Effector CD8-positive, alpha-beta T cell (primary cell): ENCODE data around the gene POMP.
"Not testable (repeated sequence)": the region's sequence is repeated elsewhere in the genome, so short reads cannot be mapped to it uniquely, and the experiment has no call there.

Experiments
- DNase-seq: peaks from one replicate; lab custom pipeline; 2025; lab: John Stamatoyannopoulos, UW

Gene POMP

DNA sequence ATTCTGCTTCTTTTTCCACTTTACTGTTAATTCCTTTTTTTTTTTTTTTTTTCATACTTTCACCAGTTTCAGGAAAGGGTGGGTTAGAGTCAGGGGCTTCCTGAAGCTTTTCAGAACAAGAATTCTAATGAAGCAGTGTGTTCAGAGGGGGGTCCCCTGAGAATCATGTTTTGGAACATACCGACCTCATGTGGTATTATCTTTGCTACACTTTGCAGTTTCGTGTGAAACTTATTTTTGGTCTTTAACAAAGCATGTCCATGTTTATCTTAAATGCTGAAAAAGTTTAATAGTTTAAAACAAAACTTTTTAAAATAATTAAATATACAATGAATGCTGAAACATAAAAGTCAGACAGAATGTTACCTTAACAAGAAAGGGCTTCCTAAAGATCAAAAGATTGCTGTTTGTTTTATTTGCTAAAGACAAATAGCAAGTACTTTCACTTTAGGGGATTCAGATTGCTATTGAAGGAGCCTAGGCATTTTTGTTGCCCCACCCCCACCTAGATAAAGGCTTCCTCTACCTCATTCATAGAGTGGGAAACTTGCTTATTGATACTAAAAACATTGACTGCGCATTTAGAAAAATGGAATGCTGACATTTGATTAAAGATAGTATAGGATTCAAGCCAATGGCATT, 21.1 kb upstream of the POMP start:
- no peak for DNase-seq

DNA sequence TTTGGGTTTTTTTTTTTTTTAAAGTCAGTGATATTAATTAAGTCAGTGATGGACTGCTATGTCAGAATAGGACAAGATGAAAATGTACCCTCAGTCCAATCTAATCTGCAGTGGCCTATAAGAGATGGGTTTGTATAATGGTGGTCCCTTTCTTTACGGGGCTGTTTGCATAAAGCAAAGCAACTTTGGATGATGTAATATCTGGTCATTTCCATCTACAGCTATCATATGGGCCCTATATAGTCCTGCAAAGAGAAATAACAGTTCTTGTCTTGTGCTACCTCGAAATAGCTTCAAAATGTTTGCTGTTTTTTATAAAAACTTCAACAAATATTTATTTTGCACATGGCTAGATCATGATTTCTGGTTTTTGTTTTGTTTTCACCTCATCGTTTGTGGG, 20.2 kb upstream of the POMP start:
- no peak for DNase-seq

DNA sequence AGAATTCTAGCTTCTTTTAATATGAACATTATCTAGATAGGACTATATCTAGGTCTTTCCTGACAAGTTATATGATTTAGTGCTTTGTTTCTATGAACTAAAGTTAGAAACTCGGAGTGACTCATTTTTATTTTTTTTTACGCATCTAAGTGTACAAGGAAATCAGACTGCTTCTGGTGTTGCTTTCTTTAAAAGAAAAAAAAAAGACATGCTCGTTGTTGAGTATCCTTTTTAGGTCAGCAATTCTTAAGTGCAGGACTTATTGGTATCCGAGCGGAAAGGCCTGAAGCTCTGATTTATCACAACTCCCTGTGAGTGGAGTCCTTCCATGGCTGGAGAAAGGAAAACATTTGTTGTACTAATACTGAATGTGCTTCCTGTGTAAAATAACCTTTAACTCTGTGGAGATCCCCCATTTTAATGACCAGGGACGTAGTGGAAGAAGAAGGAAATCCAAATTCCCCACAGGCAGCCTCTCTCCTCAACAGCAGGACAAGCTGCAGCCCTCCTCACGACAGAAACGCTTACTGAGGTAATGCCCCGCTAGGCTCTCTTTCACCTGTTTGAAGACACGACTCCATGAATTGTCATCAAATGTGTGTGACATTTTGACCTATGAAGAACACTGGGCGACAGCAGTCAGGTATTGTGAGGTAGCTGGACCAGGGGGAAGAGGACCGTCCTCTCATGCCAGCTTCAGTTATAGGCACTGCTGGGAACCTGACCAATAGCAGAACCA, 17.9 kb upstream of the POMP start:
- DNase-seq, result no peak

DNA sequence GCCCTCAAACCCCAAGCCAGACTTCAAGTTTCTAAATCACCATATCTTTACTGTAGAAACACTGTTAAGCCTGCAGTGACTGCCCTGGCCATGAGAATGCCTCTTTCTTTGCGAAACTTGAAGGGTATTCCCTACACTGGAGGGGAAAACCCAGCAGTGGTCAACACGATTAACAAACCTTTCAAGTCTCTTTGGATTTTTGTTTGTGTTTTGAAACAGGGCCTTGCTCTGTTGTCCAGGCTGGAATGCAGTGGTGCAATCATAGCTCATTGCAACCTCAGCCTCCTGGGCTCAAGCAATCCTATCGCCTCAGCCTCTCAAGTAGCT, 17.4 kb upstream of the POMP start:
- no peak for DNase-seq

DNA sequence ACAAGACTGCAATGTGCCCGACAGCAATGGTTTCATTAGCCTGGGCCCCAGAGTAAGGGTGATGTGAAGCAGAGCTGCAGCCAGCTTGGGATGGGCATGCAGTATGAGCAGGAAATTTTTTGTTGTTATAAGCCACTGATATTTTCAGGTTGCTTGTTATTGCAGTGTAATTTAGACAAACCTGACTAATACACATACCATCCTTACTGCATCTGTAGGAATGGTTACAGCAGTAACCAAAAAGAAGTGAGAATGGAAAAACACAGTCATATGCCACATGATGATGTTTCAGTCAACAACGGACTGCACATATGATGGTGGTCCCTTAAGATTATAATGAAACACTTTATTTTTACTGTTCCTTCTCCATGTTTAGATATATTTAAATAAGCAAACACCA, 8.6 kb upstream of the POMP start:
- no peak for DNase-seq

DNA sequence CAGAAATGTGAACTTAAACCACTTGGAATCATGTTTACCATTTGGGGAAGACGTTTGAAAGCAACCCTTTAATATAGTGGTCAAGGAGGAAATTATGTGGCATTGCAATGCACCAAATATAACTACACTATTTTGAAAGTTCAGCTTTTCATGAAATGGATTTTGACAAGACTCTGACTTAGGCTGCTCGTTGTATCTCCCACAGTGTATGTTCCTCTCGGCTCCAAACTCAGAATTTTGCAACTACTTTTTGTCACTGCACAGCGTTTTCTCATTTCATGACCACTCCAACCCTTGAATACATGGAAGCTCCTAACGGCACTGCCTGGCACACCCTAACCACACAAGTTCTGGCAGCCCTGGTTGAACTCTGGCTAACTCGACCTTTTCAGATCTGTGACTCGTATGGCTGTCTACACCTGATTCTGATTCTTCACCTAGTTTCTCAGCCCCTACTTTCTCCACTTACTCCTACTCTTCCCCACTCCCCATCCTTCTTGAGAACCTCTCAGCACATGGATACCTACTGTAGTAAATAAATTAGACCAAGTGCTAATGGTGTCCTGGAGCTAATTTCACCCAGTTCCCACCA, 7.0 kb upstream of the POMP start:
- no peak for DNase-seq

DNA sequence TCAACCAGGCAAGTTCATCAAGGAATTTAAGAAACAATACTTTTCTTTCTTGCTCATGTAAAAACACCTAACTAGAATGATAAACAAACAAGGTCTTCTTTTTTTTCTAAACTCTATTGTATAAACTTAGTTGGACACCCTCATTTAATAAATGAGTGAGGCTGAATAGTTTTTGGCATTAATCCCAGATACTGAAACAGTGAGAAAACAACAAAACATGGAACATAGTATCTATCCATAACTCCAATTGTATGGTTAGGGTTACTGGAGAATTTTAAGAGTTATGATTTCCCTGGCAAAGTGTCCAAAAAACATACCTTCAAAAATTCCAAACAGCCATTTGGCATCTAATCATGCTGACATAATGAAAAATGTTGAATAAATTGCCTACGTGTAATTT, 5.8 kb upstream of the POMP start:
- no peak for DNase-seq

DNA sequence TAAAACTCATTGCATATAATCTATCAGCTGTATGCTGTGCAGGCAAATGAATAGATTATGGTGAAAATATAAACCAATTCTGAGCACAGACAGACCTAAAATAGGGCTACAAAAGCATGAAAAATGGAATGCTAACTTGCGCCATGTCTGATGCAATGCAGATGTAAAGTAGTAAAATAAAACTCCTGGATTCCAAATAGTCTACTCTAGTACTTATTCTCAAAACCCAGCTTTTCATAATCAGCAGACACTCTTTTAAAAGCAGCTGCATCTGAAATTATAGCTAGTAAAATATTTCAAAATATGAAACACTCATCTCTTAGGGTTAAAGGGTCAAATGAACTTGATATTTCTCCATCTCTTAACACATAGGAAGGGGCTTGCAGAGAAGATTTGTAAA, 4.7 kb upstream of the POMP start:
- DNase-seq, result no peak

DNA sequence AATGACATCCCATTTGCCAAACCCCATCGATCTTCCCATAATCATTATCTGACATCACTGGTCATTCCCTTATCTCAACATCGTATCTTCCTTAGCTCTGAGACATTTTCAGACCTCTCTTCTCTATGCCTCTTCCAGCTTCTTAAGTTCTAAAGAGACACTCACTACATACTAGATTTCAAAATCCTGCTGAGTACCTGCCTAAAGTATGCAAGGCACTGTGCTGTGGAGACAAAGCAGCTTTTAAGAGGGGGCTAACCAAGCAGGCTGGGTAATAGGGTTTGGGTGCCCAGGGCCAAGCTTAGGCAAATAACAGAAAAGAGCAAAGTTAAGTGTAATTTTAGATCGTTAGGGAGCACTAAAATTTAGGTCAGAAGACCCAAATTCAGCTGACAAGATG, 3.4 kb upstream of the POMP start:
- DNase-seq, result no peak

DNA sequence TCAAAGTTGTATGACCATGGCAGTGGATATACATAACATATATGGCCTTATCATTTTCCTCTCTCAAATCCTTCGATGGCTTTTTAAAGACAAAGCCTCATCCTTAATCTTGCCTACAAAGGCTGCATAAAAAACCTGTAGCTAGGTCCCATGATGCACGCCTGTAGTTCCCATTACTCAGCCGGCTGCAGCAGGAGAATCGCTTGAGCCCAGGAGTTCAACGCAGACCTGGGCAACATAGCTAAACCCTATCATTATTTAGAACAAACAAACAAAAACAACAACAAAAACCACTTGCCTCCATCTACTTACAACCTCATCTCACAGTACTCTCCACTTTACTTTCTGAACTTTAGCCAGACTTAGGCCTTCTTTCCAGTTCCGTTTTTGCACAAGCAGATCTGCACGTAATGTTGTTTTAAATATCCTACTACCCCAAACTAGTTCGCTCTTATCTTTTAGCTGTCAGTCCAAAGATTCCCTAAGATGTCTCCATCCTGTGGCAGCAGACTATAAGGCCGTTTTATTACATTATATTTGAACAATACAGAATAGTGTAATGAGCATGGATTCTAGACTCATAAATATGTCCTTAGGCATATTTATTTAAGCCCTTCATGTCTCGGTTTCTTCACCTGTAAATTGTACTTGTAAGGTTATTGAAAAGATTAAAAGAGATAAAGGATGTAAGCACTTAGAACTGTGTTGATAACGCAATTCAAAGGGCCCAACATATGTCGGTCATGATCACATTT, 969 bp upstream of the POMP start:
- no peak for DNase-seq

DNA sequence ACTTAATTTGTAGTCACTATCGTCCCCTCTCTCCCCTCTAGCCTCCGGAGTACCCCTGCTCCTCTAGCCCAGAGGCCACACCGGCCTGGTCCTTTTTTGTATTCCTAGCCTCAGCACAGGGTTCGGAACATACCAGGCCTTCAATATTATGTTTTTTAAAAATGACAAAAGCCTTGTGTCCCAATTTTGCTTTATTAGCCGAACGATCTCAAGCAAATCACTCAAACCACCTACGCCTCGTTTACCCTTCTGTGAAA, 463 bp upstream of the POMP start:
- no peak for DNase-seq

DNA sequence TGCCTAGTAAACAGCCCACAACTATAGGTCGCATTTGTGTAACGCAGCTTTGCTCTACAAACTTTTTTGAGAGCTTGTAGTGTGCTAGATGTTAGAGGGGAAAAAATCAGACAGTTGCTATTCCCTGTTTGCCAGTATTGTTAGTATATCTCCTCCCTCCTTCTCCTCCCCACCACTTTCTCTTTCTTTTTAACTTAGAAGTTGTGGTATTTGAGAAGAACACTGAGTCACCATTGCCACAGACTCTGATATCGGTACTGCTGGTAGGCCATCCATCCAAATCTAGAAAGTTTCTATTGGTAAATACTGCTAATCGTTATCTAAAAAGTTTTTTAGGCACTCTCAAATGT, 666 bp downstream of the POMP start:
- no peak for DNase-seq

DNA sequence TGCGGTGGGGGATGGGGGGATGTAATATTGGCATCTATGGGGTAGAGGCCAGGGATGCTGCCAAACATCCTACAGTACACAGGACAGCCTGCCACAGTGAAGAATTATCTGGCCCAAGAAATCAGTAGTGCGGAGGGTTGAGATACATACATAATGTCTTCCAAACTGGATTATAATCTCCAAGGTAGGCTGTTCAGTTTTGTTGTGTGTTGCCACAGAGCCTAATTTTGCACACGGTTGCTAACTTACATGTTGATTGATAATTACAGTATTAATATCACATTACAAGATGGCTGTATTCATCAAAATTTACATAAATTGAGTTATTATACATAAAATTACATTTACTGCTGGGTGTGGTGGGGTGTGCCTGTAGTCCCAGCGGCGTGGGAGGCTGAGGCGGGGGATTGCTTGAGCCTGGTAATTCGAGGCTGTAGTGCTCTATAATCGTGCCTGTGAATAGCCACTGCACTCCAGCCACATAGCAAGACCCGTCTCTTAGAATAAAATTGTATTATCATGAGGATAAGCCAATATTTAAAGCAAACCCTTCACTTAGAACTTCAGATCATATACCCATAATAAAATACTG, 8.1 kb downstream of the POMP start:
- no peak for DNase-seq

DNA sequence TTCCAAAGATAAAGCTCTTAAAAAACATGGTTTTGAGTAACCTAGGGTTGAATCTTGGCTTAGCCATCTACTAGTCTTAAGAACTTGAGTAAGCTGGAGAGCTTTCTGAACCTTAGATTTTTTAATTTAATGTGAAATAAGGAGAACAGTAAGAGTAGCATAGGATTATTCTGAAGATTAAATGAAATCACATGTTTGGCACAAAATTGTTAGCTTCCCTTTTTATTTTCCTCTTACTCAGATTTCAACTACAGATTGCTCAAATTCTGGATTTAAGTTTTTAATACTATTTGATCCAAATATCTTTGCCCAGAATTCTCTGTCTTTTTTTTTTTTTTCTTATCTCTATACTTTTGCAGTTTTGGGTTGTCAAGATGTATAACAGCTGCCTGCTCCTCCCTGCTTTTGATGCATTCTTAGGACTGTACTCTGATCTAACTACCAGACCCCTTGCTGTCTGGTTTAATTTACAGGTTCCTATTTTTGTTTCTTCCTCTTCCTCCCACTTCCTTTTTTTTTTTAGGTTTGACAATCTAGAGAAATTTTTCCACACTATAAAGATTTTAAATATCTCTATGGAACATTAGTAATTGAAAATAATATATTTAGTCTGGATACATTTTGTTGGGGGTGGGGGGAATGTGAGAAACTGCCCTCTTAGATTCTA, 12.3 kb downstream of the POMP start:
- no peak for DNase-seq

DNA sequence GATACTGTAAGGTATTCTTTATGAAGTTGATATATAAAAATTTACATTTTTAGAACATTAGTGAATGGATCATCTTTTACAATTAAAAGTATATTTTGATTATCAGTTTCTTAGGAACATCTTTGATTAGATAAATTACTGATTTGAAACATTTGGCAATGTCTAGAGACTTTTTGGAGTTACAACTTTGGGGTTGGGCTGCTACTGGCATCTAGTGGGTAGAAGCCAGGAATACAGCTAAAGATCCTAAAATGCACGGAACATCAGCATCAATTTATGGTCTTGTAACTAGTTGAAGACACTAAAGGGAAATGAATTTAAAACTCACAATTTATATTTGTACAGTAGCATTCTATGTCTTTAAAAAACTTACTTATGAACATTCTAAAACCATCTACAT, 19.9 kb downstream of the POMP start:
- DNase-seq, result no peak

DNA sequence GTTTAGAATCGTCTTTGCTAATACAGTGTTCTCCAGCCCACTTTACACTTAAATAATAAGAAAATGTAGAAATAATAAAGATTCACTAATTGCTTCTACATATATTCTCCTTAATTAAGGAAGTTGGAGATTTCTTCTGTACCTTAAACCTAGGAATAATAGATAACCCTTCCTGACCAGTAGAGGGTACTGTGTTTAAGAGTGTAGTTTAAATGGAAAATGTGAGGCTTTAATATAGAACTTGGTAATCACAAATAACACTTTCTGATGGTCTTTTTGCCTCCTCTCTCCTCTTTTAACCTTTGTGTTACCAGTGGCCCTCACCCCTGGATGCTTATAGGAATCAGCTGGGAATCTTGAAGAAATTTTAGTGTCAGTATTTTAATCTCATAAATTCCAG, 20.7 kb downstream of the POMP start:
- DNase-seq, result no peak

DNA sequence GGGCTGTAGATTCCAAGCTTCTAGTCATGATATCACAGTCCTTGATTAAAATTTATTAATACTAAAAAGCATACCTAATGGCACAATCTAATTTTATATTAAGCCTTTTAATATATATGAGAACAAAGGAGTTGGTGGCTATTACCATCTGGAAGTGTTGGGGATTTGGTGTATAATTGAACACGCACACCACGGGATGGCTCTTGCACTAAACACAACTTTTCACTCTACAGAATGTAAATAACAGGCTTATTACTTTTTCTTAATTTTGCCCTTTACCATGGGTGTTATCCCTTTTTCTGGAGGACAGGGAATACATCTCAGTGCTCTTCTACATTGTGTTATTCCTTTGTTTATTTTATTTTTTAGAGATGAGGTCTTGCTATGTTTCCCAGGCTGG, 21.6 kb downstream of the POMP start:
- no peak for DNase-seq

DNA sequence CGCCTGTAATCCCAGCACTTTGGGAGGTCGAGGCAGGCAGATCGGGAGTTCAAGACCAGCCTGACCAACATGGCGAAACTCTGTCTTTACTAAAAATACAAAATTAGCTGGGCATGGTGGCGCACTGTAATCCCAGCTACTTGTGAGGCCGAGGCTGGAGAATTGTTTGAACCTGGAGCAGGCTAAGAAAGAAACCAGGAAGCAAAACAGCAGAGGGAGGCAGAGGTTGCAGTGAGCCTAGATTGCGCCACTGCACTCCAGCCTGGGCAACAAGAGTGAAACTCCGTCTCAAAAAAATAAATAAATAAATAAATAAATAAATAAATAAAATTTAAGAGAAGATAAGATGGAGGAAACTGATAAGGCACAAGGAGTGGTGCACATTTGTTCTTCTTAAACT, 24.2 kb downstream of the POMP start:
- not testable (repeated sequence) for DNase-seq

DNA sequence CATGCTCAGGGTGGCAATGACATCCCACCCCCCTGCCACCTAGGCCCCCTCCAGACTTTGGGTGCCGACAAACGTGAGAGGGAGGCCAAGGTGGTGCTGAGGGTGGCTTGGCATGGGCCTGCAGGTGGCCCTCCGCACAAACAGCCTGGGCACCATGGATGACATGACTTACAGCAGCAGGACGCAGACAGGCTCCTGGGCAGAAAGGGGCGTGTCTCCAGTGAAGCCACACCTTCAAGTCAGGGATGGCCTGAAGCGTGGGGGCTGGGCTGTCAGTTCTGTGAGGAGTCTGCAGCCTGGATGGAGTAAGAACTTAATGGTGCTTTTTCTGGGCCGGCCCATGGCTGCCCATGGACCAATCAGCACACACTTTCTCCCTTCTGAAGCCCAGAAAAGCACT, 25.3 kb downstream of the POMP start:
- DNase-seq, result no peak

DNA sequence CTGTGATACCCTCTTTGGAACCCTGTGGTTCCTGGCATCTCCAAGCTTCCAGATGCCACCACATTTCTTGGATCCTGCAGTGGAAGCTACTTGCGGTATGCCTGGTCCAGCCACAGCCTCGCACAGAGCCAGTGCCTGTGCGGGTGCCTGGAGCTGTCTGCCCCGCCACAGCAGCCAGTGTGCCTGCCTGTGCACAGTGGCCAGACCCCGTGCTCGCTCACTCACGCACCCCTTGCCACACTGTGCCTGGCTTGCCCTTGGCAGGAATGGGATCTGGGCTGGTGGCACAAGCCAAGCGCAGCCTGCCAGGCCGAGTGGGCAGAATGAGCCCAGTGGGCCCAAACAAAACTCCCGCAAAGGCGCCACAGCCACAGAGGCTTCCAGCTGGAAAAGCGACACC, 26.2 kb downstream of the POMP start:
- DNase-seq, result no peak

DNA sequence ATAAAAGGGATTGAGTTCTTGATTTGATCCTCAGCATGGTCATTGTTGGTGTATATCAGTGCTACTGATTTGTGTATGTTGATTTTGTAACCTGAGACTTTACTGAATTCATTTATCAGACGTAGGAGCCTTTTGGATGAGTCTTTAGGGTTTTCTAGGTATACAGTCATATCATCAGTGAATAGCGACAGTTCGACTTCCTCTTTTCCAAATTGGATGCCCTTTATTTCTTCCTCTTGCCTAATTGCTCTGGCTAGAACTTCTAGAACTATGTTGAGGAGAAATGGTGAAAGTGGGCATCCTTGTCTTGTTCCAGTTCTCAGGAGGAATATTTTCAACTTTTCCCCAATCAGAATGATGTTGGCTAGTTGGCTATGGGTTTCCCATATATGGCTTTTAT, 27.0 kb downstream of the POMP start:
- no peak for DNase-seq
